ENCODE measurements around the gene CD83.

The CD83 gene

GRCh38 chr6:14123386-14124111 is 6.0 kb downstream of the CD83 start:
- no peak for DNase-seq (ENCODE audit: low read depth)

GRCh38 chr6:14125346-14125745 is 7.8 kb downstream of the CD83 start:
- DNase-seq (ENCODE audit: low read depth): no peak

- DNase-seq (ENCODE audit: low read depth): no peak
Measured at GRCh38 chr6:14126191-14126590, 8.6 kb downstream of the CD83 start.

GRCh38 chr6:14127611-14128010 is 10.0 kb downstream of the CD83 start:
- DNase-seq (ENCODE audit: low read depth): no peak

- DNase-seq (ENCODE audit: low read depth): no peak
Measured at GRCh38 chr6:14128012-14128411, 10.4 kb downstream of the CD83 start.

- DNase-seq (ENCODE audit: low read depth): no peak
Measured at GRCh38 chr6:14128746-14129145, 11.2 kb downstream of the CD83 start.

- DNase-seq (ENCODE audit: low read depth): no peak
Measured at GRCh38 chr6:14129575-14129974, 12.0 kb downstream of the CD83 start.

GRCh38 chr6:14130435-14131075 is 13.0 kb downstream of the CD83 start:
- DNase-seq (ENCODE audit: low read depth): no peak

- DNase-seq (ENCODE audit: low read depth): no peak
Measured at GRCh38 chr6:14131579-14131978, 14.0 kb downstream of the CD83 start.

- no peak for DNase-seq (ENCODE audit: low read depth)
Measured at GRCh38 chr6:14132244-14132920, 14.8 kb downstream of the CD83 start.

- no peak for DNase-seq (ENCODE audit: low read depth)
Measured at GRCh38 chr6:14132921-14133275, 15.3 kb downstream of the CD83 start.

GRCh38 chr6:14134211-14134910 is 16.8 kb downstream of the CD83 start:
- no peak for DNase-seq (ENCODE audit: low read depth)

GRCh38 chr6:14135893-14136539 is 18.4 kb downstream of the CD83 start:
- no peak for DNase-seq (ENCODE audit: low read depth)

GRCh38 chr6:14138701-14139215 is 21.2 kb downstream of the CD83 start:
- DNase-seq (ENCODE audit: low read depth): no peak

GRCh38 chr6:14141351-14142062 is 23.9 kb downstream of the CD83 start:
- no peak for DNase-seq (ENCODE audit: low read depth)

GRCh38 chr6:14142063-14142450 is 24.5 kb downstream of the CD83 start:
- DNase-seq (ENCODE audit: low read depth): no peak

GRCh38 chr6:14142511-14143223 is 25.1 kb downstream of the CD83 start:
- DNase-seq (ENCODE audit: low read depth): no peak

GRCh38 chr6:14143305-14143704 is 25.7 kb downstream of the CD83 start:
- DNase-seq (ENCODE audit: low read depth): no peak

GRCh38 chr6:14144678-14145113 is 27.1 kb downstream of the CD83 start:
- DNase-seq (ENCODE audit: low read depth): peak; percentile 64

GRCh38 chr6:14146506-14147096 is 29.0 kb downstream of the CD83 start:
- DNase-seq (ENCODE audit: low read depth): no peak

Data from T follicular helper cell (primary cell).